ENCODE results near the gene DISP2.

Gene DISP2

GRCh38 chr15:40380636-40381035 is 22.6 kb downstream of the DISP2 start:
- no peak for TF ChIP-seq CTCF (IDR thresholded peaks at IDR 0.05; ENCODE audit: borderline replicate concordance, insufficient read depth, low read depth, low read length)
- H3K4me3 ChIP-seq (ENCODE audit: low read depth, low read length): no peak overlapping the region

- TF ChIP-seq CTCF (IDR thresholded peaks at IDR 0.05; ENCODE audit: borderline replicate concordance, insufficient read depth, low read depth, low read length): no peak
- no peak overlapping the region for H3K4me3 ChIP-seq (ENCODE audit: low read depth, low read length)
These were observed 24.0 kb downstream of the DISP2 start for GRCh38 chr15:40381818-40382529.

GRCh38 chr15:40382580-40383456 is 24.8 kb downstream of the DISP2 start, which contains the start of gene KNSTRN:
KNSTRN (plus strand) TSS chr15:40382721; CDS start chr15:40382836, 115 bp downstream.
- TF ChIP-seq CTCF (IDR thresholded peaks at IDR 0.05; ENCODE audit: borderline replicate concordance, insufficient read depth, low read depth, low read length): no peak
- H3K4me3 ChIP-seq (ENCODE audit: low read depth, low read length): peak within 1 kb of the TSS; percentile 83

- no peak overlapping the region for H3K4me3 ChIP-seq (ENCODE audit: low read depth, low read length)
- TF ChIP-seq CTCF (IDR thresholded peaks at IDR 0.05; ENCODE audit: borderline replicate concordance, insufficient read depth, low read depth, low read length): no peak
These were observed 28.5 kb downstream of the DISP2 start for GRCh38 chr15:40386480-40386879.

GRCh38 chr15:40388941-40389823 is 31.2 kb downstream of the DISP2 start:
- TF ChIP-seq CTCF (IDR thresholded peaks at IDR 0.05; ENCODE audit: borderline replicate concordance, insufficient read depth, low read depth, low read length): no peak
- H3K4me3 ChIP-seq (ENCODE audit: low read depth, low read length): no peak overlapping the region

- H3K4me3 ChIP-seq (ENCODE audit: low read depth, low read length): no peak overlapping the region
- TF ChIP-seq CTCF (IDR thresholded peaks at IDR 0.05; ENCODE audit: borderline replicate concordance, insufficient read depth, low read depth, low read length): no peak
These were observed 32.0 kb downstream of the DISP2 start for GRCh38 chr15:40389824-40390595.
